Activated CD8-positive, alpha-beta memory T cell treated with anti-CD3 and anti-CD28 coated beads, Interleukin-2, amount 50 U/mL, for 1 hour (primary cell): Measurements from ENCODE around the gene FAM149B1.
"Not testable (repeated sequence)": the region's sequence is repeated elsewhere in the genome, so short reads cannot be mapped to it uniquely, and the experiment has no call there.

Source experiments
- DNase-seq: peaks from one replicate; pipeline ENCODE4 v3.0.0-alpha.2; 2020; ENCODE audit errors: extremely low read depth

FAM149B1 gene

DNA sequence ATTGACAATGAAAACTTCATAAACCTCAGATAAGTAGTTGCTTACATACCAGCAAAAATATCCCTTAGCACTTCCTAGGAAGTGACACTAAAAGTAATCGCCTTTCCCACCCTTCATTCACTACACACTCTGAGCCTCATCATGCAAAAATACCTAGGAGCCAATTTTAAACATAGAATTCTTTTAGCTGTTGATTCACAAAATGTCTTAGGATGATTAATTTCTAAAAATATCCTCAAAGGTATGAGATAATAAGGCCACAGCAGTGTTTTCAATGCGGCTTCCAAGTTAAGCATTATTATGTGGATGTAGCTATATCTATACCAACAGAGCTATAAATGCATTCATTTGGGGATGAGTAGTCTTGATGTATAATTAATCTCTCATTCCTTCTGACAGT, 66.0 kb downstream of the FAM149B1 start:
- DNase-seq = no peak

DNA sequence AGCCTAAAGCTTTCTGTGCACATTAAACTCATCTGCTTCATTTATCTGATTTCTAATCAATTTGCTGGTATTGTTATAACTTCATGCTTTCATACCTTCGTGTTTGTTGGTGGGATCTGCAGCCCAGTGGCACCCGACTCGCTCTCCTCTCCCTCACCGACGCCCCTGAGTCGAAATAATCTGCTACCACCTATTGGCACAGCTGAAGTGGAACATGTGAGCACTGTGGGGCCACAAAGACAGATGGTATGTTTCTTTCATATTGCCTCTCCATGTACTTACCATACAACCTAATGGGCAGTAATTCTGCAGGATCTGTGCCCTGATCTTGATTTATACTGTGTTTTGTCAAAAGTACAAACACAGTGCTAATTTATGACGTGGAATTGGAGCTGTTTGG, 66.8 kb downstream of the FAM149B1 start:
- DNase-seq = no peak

DNA sequence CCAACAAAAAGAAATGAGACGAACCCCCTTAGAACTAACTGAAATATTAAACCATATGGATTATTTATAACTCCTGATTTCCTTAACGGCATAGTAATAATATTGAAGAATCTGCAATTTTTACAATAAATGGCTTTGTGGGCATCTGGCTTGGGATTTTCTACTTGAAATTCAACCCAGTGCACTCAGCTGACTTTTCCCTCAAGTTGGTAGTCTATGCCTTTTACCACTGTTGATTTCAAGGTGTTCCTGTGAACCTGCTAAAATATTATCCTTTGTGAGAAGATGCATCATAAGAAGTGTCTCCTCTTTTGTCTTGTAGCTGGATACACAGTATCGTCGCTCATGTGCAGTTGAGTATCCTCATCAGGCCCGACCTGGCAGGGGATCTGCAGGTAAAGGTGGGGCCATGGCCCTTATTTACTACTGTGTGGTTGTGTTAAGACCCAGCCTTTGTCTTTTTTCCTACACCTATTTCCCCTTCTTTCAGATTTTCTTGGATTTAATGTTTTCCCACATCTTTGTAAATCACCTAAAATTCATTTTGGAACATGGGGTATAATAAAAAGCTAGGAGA, 71.2 kb downstream of the FAM149B1 start:
- no peak for DNase-seq

DNA sequence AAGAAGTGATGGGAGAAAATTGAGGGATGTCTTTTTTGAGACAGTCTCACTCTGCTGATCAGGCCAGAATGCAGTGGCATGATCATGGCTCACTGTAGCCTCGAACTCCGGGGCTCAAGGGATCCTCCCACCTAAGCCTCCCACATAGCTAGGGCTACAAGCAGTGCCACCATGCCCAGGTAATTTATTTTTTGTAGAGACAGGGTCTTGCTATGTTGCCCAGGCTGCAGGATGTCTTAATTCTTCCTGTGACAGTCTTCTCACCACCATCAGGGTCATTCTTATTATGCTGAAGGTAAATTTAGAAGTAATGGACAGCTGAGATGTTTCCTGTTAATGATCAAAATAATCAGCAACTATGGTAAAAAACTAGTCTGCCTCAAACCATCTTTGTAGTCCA, 72.0 kb downstream of the FAM149B1 start:
- DNase-seq = no peak

DNA sequence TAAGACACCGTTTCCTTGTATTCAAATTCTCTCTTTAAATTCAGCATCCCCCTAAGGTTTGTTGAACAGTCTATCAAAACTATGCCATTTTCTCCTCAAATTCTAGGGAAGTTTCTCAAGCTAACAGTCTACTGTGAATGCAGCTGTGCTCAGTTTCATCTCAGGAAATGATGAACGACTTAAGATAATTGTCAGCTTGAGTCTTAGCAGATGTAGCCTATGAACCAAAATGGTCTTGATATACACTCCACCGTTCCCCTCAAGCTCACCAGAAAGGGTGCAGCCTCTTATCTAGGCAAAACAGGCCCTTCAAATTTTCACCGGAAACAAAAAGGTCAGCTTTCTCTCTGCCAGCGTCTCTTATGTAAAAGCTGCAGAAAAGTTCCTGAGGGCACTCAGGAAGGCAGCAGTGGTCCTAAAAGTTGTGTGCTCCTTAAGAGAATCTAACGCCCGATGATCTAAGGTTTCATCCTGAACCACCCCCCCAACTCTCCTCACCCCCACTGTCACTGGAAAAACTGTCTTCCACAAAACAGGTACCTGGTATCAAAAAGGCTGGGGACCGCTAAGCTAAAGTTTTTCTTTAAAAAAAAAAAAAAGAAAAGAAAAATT, 77.1 kb downstream of the FAM149B1 start:
- DNase-seq = no peak

DNA sequence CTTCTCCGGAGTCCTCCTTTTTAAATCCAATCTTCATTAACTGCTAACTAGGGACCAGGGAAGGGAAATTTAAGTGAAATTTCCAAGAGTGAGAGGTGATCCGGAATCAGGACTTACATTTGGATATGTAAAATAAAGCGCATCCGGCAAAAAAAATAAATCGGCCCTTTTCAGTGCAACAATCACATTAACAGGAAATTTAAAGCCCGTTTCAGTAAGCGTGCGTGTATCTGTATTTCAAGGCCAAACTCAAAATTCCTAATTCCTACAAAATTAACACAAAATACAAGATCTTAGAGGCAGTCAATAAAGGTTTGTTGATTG, 78.4 kb downstream of the FAM149B1 start:
- DNase-seq = no peak

DNA sequence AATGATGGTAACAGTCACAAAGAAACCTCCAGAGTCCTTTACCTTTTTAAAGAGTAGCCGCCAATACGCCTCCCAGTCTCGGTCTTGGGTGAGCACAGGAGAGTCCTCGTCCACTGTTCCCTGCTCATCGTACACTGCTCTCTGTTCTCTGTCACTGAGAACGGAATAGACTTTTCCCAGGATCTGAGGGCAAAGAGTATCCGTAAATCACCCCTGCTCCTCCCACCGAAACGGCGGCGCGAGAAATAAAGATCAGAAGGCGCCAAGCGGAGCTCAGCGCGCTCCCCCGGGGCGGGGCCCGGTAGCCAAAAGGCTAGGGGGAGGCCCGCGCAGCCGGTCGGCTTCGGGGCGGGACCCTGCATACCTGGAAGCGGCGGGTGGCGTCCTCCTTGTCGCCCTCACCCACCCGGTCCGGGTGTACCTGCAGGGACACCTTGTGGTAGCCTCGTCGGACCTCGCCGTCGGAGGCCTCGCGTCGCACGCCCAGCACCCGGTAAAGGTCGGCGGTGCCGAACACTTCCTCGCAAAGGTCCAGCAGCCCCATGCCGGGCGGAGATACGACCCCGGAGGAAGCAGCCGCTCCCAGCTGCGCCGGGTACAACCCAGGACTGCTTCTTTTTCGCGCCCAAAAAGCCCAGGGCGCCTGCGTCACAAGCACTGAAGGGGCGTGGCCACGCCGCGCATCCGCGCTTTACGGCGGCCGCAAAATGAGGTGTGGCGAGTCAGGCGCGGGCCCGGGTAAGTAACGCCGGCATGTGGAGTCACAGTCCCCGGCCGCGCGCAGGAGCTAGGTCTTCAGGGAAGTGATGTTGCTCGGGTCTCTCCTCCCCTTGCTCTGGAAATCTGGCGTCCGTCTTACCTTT, 79.0 kb downstream of the FAM149B1 start, which contains the start of gene DNAJC9:
Gene DNAJC9, minus strand, starts transcription at position 610 of the 863 bp plus-strand sequence. Its CDS starts 66 bp downstream, at position 544.
- DNase-seq = peak; percentile 79

DNA sequence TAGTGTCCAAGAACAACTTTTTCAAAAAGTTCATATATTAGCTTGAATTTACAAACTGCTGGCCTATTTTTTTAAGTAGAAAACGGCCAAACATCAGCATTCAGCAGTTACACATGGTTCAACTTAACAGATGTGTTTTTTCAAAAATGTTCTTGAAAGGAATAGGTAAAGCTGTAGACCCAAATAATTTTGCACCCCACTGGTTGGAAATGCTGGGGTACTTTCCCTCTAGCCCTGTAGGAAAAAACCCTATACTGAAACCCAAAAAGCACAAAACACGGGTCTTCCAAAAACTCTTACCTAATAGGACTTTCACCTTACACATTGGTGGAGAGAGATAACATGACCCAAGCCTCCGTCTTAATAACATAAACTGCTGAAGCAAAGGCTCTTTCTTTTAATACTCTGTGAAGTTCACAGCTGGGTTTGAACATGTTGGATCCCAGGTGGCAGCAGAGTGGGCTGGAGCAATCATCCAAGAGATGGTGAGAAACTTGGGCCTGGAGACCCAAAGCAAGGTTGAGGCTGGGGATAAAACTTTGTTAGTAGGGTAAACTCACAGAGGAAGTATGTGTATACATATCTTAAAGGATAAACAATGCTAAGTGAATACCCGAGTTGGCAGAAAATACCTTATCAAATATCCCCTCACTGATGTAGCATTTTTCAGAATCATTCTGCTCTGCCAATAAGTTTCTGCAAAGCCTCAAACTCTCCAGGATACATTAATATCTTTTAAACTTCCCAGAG, 79.8 kb downstream of the FAM149B1 start:
- no peak for DNase-seq

DNA sequence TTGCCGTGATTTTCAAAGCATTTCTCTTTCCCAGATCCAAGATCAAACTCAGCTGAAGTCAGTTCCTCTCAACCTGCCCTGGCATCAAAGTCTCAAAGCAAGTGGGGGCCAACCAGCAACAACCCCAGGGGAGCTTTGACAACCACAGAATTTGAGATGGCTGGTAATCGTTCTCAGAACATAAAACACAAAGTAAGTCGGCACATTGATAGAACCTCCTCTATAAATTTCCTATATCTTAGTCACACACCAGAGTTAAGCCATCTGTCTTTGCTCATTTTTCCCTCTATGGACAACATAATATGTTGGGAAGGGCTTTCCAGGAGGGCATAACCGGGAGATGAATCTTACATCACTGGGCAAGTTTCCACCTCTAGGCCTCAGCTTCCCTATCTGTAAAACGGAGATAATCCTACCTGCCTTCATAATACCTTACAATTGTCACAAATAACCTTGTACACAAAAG, 80.4 kb downstream of the FAM149B1 start:
- no peak for DNase-seq

DNA sequence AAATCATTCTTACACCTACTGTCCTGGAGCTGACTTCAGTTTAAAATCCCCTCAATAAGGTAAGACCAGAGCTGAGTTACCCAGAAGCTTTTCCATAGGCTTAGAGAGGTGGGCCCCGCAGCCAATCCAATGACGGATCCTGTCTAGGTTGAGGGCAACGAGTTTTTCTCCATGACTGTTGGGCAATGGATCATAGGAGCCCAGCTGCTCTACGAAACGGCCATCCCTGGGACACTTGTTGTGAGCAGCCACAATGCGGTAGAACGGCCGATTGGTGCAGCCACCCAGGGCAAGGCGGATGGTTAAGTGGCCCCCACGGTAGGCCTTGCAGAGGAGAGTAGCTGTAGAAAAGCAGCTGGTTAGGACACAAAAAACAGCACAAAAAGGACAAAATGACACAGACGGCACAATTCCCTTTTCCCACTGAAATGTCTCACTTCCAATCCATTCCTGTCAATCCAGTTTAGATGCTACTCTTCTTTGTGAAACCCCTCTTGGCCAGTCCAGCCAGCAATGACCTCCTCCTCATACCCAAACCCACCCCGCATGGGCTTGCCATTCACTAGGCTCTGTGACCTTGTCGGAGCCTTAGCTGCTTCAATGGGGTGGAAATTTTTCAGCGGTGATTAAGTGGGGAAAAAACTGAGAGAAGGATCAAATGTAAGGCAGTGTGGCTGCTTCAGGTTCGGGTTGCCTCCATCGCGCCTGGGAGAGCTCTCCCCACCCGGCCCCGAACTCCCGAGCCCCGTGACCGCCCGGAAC, 83.9 kb downstream of the FAM149B1 start:
- DNase-seq = no peak

DNA sequence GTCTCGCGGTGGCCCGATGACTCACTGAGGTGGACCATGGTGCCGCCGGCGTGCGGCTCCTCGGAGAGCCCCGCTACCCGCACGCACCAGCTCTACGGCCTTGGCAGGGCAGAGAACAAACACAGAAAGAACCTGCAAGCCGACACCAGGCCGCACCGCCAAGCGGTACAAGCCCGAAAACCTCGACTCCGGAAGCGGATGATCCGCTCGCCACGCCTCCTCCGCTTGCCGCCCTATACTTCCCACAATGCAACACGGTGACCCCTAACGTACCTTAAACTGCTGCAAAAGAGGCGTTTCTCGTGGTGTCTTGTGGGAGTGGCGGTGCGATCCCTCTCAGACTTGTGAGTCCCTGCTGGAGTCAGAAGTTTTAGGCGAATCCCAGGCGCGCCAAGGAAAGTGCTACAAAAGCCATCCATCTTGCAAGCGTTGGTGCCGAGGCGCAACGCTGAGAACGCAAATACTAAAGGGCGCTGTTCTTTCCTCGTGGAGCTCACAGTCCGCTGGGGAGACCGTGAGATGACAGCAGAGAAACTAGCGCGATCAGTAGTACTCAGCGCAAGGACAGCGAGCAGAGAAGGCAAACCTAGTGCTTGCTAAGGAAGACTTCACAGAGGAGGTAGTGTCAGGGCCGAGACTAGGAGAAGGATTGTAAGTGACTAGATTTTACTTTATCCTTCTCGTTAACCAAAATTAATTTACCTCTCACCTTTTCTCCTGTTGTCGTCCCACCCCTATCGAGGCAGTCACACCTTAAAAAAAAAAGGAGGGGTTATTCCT, 84.7 kb downstream of the FAM149B1 start, which contains the start of gene MRPS16:
Gene MRPS16, minus strand, starts transcription at position 200 of the 780 bp plus-strand sequence. Its CDS starts 162 bp downstream, at position 38.
- DNase-seq = peak; percentile 77

DNA sequence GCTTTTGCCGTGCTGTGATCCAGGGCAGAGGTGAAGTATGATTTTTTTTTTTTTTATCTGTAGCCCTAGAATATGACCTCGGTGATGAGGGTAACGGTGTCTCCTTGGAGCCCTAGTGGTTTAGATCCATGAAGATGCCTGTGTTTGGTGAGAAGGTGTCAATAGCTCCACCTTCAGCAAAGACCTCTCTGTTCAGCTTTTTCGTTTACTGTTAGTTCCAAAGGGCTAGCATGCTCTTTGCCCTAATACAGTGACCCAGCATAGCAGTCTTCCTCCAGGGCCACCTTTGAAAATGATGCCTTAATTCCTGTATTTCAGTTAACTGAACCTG, 85.3 kb downstream of the FAM149B1 start:
- no peak for DNase-seq

DNA sequence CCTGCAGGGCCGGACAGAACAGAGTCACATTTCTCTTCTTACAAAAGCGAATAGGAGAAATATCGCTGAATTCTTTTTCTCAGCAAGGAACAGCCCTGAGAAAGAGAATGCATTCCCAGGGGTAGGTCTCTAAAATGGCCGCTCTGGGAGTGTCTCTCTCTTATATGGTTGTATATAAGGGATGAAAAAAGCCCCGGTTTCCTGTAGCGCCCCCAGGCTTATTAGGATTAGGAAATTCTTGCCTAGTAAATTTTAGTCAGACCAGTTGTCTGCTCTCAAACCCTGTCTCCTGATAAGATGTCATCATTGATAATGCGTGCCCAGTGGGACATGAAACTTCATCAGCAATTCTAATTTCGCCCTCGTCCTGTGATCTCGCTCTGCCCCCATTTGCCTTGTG, 90.7 kb downstream of the FAM149B1 start:
- not testable (repeated sequence) for DNase-seq

DNA sequence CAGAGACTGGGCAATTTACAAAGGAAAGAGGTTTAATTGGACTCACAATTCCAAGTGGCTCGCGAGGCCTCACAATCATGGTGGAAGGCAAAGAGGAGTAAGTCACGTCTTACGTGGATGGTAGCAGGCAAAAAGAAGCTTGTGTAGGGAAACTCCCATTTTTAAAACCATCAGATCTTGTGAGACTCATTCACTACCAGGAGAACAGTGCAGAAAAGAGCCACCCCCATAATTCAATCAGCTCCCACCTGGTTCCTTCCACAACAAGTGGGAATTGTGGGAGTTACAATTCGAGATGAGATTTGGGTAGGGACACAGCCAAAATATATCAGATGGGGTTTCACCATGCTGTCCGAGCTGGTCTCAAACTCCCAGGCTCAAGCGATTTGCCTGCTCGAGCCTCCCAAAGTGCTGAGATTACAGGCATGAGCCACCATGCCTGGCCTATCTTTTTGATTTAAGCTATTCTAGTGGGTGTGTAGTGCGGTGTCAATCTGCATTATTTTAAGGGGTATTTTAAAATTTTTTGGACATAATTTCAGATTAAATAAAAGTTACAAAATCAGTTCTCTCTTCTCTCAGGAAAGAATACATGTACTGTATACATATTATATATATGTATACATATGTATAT, 93.6 kb downstream of the FAM149B1 start:
- no peak for DNase-seq

DNA sequence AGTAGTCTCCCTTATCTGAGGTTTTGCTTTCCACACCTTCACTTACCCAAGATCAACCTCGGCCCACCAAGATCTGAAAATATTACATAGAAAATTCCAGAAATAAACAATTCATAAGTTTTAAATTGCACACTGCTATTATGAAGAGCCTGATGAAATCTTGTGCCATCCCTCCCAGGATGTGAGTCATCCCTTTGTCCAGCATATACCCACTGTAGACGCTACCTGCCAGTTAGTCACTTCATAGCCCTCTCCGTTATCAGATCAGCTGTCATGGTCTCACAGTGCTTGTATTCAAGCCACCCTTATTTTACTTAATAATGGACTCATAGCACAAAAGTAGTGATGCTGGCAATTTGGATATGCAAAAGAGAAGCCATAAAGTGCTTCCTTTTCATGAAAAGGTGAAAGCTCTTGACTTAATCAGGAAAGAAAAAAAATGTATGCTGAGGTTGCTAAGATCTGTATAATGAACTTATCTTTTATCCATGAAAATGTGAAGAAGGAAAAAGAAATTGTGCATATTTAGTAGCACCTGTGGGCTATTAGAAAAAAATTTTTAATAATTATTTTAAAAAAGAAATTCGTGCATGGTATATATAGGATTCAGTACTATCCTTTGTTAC, 94.3 kb downstream of the FAM149B1 start:
- DNase-seq = no peak

DNA sequence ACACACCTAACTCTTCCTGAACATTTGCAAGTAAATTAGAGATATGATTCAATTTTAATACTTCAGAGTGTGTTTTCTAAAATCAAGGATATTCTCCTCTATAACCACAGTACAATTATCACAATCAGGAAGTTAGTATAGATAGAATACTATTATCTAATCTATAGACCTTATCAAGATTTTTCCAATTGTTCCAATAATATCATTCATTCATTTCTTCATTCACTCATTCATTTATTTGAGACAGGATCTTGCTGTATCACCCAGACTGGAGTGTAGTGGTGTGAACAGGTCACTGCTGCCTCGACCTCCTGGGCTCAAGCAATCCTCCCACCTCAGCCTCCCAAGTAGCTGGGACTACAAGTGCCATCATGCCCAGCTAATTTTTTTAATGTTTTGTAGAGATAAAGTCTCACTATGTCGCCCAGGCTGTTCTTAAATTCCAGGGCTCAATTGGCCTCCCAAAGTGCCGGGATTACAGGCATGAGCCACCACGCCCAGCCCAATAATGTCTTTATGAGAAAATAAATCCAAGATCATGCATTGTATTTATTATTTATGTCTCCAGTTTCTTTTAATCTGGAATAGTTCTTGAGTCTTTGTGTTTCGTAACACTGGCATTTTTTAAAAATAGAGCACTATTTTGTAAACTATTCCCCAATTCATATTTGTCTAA, 95.1 kb downstream of the FAM149B1 start:
- no peak for DNase-seq

DNA sequence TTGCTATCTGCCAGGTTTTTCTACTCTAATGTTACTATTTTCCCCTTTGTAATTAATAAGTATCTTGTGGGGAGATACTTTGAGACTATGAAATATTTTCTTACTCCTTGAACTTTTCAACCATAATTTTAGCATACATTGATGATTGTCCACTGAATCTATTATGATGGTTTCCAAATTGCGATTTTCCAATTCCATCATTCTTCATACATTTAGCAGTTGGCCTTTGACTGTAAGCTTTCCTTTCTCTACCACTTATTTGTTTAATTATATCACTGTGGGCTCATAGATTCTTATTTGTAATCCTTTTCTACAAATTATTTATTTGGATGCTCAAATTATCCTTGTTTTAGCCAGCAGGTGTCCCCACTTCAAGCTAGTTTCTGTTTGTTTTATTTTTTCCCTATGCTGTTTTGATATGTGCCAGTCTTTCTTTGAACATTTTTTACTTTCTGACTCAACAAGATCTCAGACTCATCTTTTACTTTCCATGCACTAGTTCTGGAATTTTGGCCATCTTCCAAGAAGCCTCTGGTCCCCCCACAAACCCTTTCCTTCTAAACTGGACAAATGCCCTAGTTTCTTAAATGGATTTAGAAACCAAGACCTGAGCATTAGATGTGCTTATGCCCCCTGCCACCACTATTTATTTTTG, 95.9 kb downstream of the FAM149B1 start:
- no peak for DNase-seq

DNA sequence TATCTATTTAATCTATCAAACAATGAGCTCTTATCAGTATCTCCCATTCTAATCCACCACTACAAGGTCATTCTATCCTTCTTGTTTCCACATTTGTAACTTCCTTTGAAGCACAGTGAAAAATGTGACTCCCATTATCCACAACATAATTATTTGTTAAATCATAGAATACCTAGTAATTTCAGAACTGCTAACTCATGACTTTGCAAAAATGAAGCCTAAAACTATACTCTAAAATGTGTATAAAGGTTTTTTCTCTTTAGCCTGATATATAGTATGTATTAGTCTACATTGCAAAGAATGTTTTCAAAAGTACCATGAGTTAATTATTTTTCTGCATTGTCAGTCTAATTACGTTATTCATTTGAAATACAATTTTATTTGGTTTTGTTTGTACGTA, 96.5 kb downstream of the FAM149B1 start:
- no peak for DNase-seq

DNA sequence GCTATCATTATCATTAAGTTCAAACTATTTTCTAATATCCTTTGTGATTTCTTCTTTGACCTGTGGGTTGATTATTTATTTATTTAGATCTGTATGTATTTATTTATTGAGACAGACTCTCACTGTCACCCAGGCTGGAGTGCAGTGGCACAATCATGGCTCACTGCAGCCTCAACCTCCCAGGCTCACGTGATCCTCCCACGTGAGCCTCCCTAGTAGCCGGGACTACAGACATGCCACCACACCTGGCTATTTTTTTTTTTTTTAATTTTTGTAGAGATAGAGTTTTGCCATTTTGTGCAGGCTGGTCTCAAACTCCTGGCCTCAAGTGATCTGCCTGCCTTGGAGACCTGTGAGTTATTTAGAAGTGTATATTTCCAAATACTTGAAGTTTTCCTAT, 113.2 kb downstream of the FAM149B1 start:
- no peak for DNase-seq
